Measurements from ENCODE around the gene SH3BGRL3.

Gene SH3BGRL3

DNA sequence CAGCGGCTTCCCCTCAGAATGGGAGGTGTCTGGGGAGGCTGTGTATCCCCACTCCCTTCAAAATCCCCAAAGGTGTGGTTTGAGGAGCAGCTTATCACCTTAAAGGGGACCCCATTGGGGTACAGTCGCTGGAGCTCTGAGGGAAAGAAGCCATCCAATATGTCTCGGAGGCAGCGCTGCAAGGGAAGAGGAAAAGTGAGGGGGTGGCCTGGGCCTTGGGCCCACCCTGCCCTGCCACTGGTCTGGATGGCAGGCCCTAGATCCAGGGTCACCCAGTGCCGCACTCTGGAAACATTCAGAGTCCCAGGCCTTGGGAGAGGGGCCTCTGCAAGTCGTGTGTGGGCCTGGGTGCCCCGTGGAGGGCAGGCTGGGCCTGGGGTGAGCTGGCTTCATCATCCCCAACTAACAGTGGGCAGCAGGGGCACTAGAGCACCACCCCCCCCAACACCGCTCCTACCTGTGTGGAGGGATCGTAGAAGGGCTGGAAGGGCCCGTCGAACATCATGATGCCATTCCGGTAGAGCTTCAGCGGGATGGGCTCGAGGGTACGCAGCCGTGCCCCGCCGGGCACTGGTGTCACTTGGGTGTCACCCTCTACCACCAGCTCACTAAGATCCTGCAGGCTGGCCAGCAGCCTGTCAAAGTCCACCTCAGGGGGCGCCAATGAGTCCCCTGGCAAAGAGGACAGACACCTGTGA is 5.6 kb downstream of the SH3BGRL3 start:
- peaks cover 43% of the 10 kb centered on the region for H3K4me1 ChIP-seq (ENCODE audit: control insufficient read depth, insufficient read depth, low read length)
- H3K4me3 ChIP-seq (ENCODE audit: low read length in 2 of 2), result no peak overlapping the region
- H3K9ac ChIP-seq (ENCODE audit: low read length in 2 of 2), result no peak overlapping the region
- H3K27ac ChIP-seq (ENCODE audit: low read length), result no peak overlapping the region
- H3K36me3 ChIP-seq (ENCODE audit: control insufficient read depth in 2 of 2, insufficient read depth in 2 of 2, low read length in 2 of 2), result no peaks in the 10 kb centered on the region
- no peaks in the 10 kb centered on the region for H3K9me3 ChIP-seq (ENCODE audit: control insufficient read depth in 2 of 2, low read length in 2 of 2)
- H3K27me3 ChIP-seq (ENCODE audit: control insufficient read depth in 1 of 2, insufficient read depth in 2 of 2, low read length in 2 of 2), result no peaks in the 10 kb centered on the region

DNA sequence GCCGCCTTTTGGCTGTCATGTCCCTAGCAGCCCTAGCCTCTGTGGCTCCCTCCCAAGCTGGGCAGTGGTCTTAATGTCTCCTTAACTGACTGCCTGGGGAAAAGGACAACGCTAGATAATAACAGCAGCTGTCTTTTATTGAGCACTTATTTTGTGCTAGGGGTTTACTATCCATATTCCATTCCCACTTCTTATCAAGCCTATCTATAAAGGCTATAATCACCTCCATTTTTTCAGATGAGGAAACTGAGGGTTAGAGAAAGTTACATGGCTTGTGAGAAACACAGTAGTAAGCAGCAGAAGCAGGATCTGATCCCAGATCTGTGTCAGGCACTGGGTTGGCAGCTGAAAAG is 6.2 kb downstream of the SH3BGRL3 start:
- Histone ChIP-seq H3K9me3 (ENCODE audit: control insufficient read depth in 2 of 2, low read length in 2 of 2) (no peaks in the 10 kb centered on the region), H3K4me1 (ENCODE audit: control insufficient read depth, insufficient read depth, low read length) (peaks cover 38% of the 10 kb centered on the region), H3K36me3 (ENCODE audit: control insufficient read depth in 2 of 2, insufficient read depth in 2 of 2, low read length in 2 of 2) (no peaks in the 10 kb centered on the region)

DNA sequence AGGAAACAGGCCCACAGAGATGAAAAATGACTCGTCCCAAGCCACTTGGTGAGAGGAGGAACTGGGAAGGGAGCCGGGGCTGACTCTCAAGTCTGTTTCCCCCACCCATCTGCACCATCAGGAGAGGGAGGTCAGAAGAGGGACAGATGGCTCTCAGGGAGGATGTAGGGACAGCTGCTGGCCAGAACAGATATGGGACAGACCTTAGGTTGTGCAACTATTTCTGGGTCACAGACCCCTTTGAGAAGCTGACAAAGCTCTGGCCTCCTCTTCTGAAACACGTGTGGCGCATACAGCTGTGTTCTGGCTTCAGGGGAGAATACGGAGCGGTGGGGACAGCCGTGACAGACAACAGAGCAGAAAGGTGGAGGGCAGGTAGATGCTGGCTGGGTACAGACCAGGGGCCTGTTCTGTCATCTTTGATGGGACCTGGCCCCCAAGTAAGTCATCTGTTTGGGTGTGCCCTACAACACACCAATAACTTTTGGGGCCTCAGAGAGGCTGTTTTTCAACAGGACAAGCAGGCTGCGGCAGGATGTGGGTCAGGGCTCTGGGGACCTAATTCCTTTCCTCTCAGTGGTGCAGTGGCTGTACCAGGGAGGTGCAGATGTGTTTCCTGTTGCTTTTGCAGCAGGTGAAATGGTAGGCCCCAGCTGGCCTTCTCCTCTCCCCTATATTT is 7.3 kb downstream of the SH3BGRL3 start:
- Histone ChIP-seq H3K27ac (ENCODE audit: low read length) (no peak overlapping the region), H3K9ac (ENCODE audit: low read length in 2 of 2) (peak overlapping the region in 1 of 2 donors; percentile 9), H3K36me3 (ENCODE audit: control insufficient read depth in 2 of 2, insufficient read depth in 2 of 2, low read length in 2 of 2) (no peaks in the 10 kb centered on the region)

More for the DNA sequence above, 6.2 kb downstream of the SH3BGRL3 start:
- Histone ChIP-seq H3K27me3 (ENCODE audit: control insufficient read depth in 1 of 2, insufficient read depth in 2 of 2, low read length in 2 of 2) (no peaks in the 10 kb centered on the region), H3K4me3 (ENCODE audit: low read length in 2 of 2) (no peak overlapping the region), H3K9ac (ENCODE audit: low read length in 2 of 2) (no peak overlapping the region), H3K27ac (ENCODE audit: low read length) (no peak overlapping the region)

DNA sequence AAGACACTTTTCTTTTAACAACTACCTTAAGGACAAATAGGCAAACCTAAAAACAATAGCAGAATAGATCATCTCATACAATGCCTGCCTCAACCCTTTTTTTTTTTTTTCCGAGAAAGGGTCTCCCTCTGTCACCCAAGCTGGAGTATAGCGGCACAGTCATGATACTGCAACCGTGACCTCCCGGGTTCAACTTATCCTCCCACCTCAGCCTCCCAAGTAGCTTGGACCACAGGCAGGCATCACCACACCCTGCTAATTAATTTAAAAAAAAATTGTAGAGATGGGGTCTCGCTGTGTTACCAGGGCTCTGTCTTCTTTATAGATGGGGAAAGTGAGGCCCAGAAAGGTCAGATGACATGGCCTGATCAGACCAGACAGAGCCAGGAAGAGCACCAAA is 7.9 kb downstream of the SH3BGRL3 start:
- Histone ChIP-seq H3K9me3 (ENCODE audit: control insufficient read depth in 2 of 2, low read length in 2 of 2) (no peaks in the 10 kb centered on the region), H3K27ac (ENCODE audit: low read length) (peak overlapping the region; percentile 18), H3K4me3 (ENCODE audit: low read length in 2 of 2) (no peak overlapping the region), H3K36me3 (ENCODE audit: control insufficient read depth in 2 of 2, insufficient read depth in 2 of 2, low read length in 2 of 2) (no peaks in the 10 kb centered on the region), H3K4me1 (ENCODE audit: control insufficient read depth, insufficient read depth, low read length) (peaks cover 25% of the 10 kb centered on the region), H3K9ac (ENCODE audit: low read length in 2 of 2) (no peak overlapping the region), H3K27me3 (ENCODE audit: control insufficient read depth in 1 of 2, insufficient read depth in 2 of 2, low read length in 2 of 2) (no peaks in the 10 kb centered on the region)

More for the DNA sequence above, 7.3 kb downstream of the SH3BGRL3 start:
- H3K4me3 ChIP-seq (ENCODE audit: low read length in 2 of 2), result no peak overlapping the region
- no peaks in the 10 kb centered on the region for H3K27me3 ChIP-seq (ENCODE audit: control insufficient read depth in 1 of 2, insufficient read depth in 2 of 2, low read length in 2 of 2)
- peaks cover 28% of the 10 kb centered on the region for H3K4me1 ChIP-seq (ENCODE audit: control insufficient read depth, insufficient read depth, low read length)
- no peaks in the 10 kb centered on the region for H3K9me3 ChIP-seq (ENCODE audit: control insufficient read depth in 2 of 2, low read length in 2 of 2)

DNA sequence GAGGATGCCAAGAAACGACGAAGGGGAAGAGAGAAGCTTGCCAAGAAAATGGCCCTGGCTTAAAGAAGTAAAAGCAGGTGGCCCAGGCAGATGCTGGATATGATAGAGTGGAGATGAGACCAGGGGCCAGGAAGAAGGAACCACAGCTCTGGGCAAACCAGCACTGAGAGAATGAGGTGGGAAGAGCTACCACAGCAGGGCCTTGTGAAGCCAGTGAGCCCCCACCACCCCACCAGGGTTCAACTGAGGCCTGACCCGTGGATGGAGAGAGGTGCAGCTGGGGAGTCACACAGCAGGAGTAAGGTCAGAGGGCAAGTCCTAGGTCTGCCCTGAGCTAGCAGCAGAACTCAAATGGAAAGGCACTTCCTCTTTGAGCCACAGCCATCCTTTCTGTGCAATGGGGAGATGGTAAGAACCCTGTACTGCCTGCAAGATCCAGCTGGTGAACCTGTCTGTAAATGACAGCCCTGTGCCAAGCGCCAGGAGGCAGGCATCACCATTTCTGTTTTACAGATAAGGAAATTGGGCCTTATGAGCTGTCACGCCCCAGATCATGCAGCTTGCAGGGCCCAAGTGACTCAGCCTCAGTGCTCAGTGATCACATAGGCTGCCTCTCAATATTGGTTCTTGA is 8.5 kb downstream of the SH3BGRL3 start:
- Histone ChIP-seq H3K36me3 (ENCODE audit: control insufficient read depth in 2 of 2, insufficient read depth in 2 of 2, low read length in 2 of 2) (no peaks in the 10 kb centered on the region), H3K27ac (ENCODE audit: low read length) (peak overlapping the region; percentile 18), H3K27me3 (ENCODE audit: control insufficient read depth in 1 of 2, insufficient read depth in 2 of 2, low read length in 2 of 2) (no peaks in the 10 kb centered on the region), H3K4me3 (ENCODE audit: low read length in 2 of 2) (no peak overlapping the region), H3K9ac (ENCODE audit: low read length in 2 of 2) (no peak overlapping the region), H3K4me1 (ENCODE audit: control insufficient read depth, insufficient read depth, low read length) (peaks cover 25% of the 10 kb centered on the region), H3K9me3 (ENCODE audit: control insufficient read depth in 2 of 2, low read length in 2 of 2) (no peaks in the 10 kb centered on the region)

DNA sequence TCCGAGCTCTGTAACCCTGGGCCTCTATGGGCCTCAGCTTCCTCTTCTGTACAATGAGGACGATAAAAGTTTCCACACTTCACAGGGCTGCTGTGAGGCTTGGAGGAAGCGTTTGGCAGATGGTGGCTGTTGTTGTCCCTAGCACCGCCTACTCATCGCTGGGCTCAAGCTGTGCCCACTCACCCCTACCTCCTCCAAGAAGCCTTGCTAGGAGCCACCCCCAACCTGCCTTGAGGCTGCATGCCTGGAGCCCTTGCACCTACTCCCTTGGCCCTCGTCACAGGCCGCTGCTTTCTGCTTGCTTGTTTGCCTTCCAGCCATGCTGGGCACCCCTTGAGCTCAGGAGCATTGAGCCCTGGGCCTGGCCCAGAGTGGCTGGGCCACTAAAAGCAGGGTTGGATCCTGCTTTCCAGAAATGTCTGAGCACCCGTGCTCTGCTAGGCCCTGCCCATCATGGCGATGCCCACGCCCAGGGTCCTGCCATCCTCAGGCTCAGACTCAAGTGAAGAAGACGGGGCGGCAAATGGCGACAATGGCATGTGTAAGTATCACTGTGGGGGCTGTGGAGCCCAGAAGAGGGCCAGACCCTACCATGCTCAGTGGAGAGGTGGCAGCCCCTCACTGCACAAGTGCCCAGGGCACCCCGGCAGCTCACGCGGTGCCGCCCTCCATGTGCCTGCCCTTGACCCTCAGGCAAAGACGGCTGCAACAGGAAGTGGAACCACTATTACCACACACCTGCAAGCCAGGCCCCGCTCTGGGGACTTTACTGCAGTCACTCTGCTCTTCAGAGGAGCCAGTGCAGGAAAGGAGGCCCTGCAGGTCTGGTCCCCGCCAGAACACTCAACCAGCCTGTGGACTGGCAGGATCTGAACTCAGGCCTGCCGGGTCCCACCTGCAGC is 9.5 kb downstream of the SH3BGRL3 start:
- peaks cover 23% of the 10 kb centered on the region for H3K4me1 ChIP-seq (ENCODE audit: control insufficient read depth, insufficient read depth, low read length)
- no peak overlapping the region for H3K4me3 ChIP-seq (ENCODE audit: low read length in 2 of 2)
- no peaks in the 10 kb centered on the region for H3K27me3 ChIP-seq (ENCODE audit: control insufficient read depth in 1 of 2, insufficient read depth in 2 of 2, low read length in 2 of 2)
- no peaks in the 10 kb centered on the region for H3K36me3 ChIP-seq (ENCODE audit: control insufficient read depth in 2 of 2, insufficient read depth in 2 of 2, low read length in 2 of 2)
- no peaks in the 10 kb centered on the region for H3K9me3 ChIP-seq (ENCODE audit: control insufficient read depth in 2 of 2, low read length in 2 of 2)
- H3K9ac ChIP-seq (ENCODE audit: low read length in 2 of 2), result no peak overlapping the region
- no peak overlapping the region for H3K27ac ChIP-seq (ENCODE audit: low read length)

DNA sequence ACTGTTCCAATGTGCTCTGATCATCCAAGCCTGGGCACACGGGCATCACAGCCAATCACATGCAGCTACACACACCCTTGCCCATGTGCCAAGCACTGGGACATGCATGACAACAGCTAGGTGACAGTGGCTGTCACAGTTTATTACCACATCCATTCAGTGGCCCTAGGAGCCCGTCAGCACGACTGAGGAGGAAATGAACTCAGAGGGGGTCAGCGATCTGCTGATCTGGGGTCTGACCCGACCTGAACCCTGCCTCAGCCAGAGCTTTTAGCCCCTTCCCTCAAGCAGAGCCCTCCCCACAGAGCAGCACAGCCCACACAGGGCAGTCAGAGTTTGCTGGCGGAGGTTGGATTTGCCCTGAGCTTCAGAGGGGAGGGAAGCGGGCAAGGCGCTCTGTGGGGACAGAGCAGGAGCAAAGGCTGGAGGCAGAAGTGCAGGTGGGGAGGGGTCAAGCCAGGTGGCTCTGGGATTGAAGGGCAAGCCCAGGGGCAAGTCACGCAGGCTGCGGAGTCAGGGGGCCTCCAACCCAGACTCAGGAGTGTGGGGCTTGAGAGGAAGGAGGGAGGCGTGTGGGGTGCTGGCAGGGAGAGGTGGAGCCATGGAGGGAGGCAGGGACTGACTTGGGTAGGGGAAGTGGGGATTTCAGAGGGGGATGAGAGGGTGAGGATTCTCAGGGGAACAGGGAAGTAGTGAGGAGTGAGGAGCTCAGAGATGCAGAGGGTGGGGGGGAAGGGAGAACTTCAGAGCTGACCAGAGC is 10.4 kb downstream of the SH3BGRL3 start:
- Histone ChIP-seq H3K4me3 (ENCODE audit: low read length in 2 of 2) (no peak overlapping the region), H3K27ac (ENCODE audit: low read length) (no peak overlapping the region)

DNA sequence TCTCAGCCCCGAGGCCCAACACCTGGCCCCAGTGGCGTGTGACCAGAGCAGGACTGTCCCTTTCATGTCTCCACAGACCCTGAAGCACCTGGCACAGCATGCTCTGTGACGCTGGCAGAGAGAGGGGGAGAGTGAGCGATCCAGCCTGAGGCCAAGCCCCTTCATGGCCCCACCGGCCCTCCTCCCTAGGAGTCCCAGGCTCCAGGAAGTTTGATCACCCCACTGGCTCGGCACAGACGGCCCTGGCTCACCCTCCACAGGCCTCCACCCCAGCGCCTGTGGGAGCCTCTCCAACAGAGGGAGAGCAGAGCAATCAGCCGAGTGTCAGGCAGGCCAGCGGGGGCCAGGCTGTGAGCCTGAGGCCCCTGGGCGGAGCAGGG is 11.0 kb downstream of the SH3BGRL3 start:
- Histone ChIP-seq H3K27me3 (ENCODE audit: control insufficient read depth in 1 of 2, insufficient read depth in 2 of 2, low read length in 2 of 2) (no peaks in the 10 kb centered on the region), H3K9ac (ENCODE audit: low read length in 2 of 2) (no peak overlapping the region), H3K4me3 (ENCODE audit: low read length in 2 of 2) (no peak overlapping the region), H3K27ac (ENCODE audit: low read length) (no peak overlapping the region), H3K9me3 (ENCODE audit: control insufficient read depth in 2 of 2, low read length in 2 of 2) (no peaks in the 10 kb centered on the region), H3K4me1 (ENCODE audit: control insufficient read depth, insufficient read depth, low read length) (peaks cover 12% of the 10 kb centered on the region), H3K36me3 (ENCODE audit: control insufficient read depth in 2 of 2, insufficient read depth in 2 of 2, low read length in 2 of 2) (no peaks in the 10 kb centered on the region)

More for the DNA sequence above, 10.4 kb downstream of the SH3BGRL3 start:
- H3K36me3 ChIP-seq (ENCODE audit: control insufficient read depth in 2 of 2, insufficient read depth in 2 of 2, low read length in 2 of 2), result no peaks in the 10 kb centered on the region
- no peak overlapping the region for H3K9ac ChIP-seq (ENCODE audit: low read length in 2 of 2)
- no peaks in the 10 kb centered on the region for H3K27me3 ChIP-seq (ENCODE audit: control insufficient read depth in 1 of 2, insufficient read depth in 2 of 2, low read length in 2 of 2)
- H3K4me1 ChIP-seq (ENCODE audit: control insufficient read depth, insufficient read depth, low read length), result peaks cover 15% of the 10 kb centered on the region
- no peaks in the 10 kb centered on the region for H3K9me3 ChIP-seq (ENCODE audit: control insufficient read depth in 2 of 2, low read length in 2 of 2)

DNA sequence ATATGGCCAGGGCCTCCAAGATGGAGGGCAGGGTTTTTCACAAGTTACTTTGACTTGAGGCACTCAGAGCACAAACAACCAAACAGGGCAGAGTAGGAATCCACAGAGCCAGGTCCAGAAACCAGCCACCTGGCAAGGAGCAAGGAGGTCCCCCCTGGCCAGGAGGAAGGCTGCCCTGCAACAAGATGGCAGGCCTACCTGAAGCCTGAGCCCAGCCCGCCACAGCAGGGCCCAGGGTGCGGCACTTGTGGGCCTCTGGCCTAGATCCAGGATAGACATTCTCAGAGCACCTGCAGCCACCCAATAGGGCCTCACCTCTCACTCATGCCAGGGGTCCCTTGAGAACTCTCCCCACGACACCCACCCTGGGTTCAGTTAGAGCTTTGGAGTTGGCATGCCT is 11.5 kb downstream of the SH3BGRL3 start:
- Histone ChIP-seq H3K9ac (ENCODE audit: low read length in 2 of 2) (no peak overlapping the region), H3K27ac (ENCODE audit: low read length) (no peak overlapping the region), H3K9me3 (ENCODE audit: control insufficient read depth in 2 of 2, low read length in 2 of 2) (no peaks in the 10 kb centered on the region), H3K4me1 (ENCODE audit: control insufficient read depth, insufficient read depth, low read length) (peaks cover 9% of the 10 kb centered on the region), H3K4me3 (ENCODE audit: low read length in 2 of 2) (no peak overlapping the region), H3K27me3 (ENCODE audit: control insufficient read depth in 1 of 2, insufficient read depth in 2 of 2, low read length in 2 of 2) (no peaks in the 10 kb centered on the region), H3K36me3 (ENCODE audit: control insufficient read depth in 2 of 2, insufficient read depth in 2 of 2, low read length in 2 of 2) (no peaks in the 10 kb centered on the region)

DNA sequence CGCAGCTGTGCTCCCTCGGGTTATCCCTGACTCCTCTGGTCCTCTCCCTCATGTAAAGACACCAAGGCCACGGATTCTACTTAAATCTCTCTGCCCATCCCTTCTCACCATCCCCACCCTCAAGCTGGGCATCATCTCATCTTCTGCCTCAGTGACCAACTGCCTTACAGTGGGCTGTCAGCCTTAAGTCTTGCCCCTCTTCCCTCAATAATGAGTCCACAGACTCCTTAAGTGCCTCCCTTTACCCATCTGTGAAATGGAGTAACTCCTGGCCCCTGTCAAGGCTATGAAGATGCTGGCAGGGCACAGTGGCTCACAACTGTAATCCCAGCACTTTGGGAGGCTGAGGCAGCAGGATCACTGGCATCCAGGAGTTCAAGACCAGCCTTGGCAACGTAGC is 12.1 kb downstream of the SH3BGRL3 start:
- no peaks in the 10 kb centered on the region for H3K27me3 ChIP-seq (ENCODE audit: control insufficient read depth in 1 of 2, insufficient read depth in 2 of 2, low read length in 2 of 2)
- no peaks in the 10 kb centered on the region for H3K9me3 ChIP-seq (ENCODE audit: control insufficient read depth in 2 of 2, low read length in 2 of 2)
- H3K9ac ChIP-seq (ENCODE audit: low read length in 2 of 2), result no peak overlapping the region
- H3K27ac ChIP-seq (ENCODE audit: low read length), result no peak overlapping the region
- peaks cover 8% of the 10 kb centered on the region for H3K4me1 ChIP-seq (ENCODE audit: control insufficient read depth, insufficient read depth, low read length)
- H3K36me3 ChIP-seq (ENCODE audit: control insufficient read depth in 2 of 2, insufficient read depth in 2 of 2, low read length in 2 of 2), result no peaks in the 10 kb centered on the region
- H3K4me3 ChIP-seq (ENCODE audit: low read length in 2 of 2), result no peak overlapping the region

Data from stomach smooth muscle (tissue), 2 donors.